Heart right ventricle (tissue), 16 donors: Measurements from ENCODE around the gene AQP7. TPM values are rescaled to one million over a fixed set of nuclear protein-coding genes. Genes with fewer than 3 reads are reported as not detected.
"Not testable (repeated sequence)": the region's sequence is repeated elsewhere in the genome, so short reads cannot be mapped to it uniquely, and the experiment has no call there.

Source experiments
- ATAC-seq, 8 donors: fragments of 200-7000 bp; cut with Tn5 transposase; one replicate each; pipeline ENCODE4 v1.9.1; 2020; ENCODE audit warnings: mild to moderate bottlenecking in 8 of 8, moderate library complexity in 8 of 8, moderate number of reproducible peaks in 1 of 8
- DNase-seq, 2 donors: peaks; one replicate each; pipeline ENCODE4 v3.0.0-alpha.2; 2020
- H3K27ac ChIP-seq, 10 donors: fragments of 200-600 bp; sonication (generic) in 2 of 10; one replicate each; pipeline versions ENCODE4 v1.5.0 to v1.8.0; 2020 to 2022; ENCODE audit warnings: mild to moderate bottlenecking in 3 of 10
- H3K27me3 ChIP-seq, 7 donors: fragments of 200-600 bp; one replicate each; pipeline ENCODE4 v1.8.0; 2021 to 2022; ENCODE audit warnings: mild to moderate bottlenecking in 2 of 7
- H3K36me3 ChIP-seq, 9 donors: fragments of 200-600 bp; sonication (generic) in 1 of 9; one replicate each; pipeline versions ENCODE4 v1.5.0 to v1.8.0; 2020 to 2022; ENCODE audit warnings: mild to moderate bottlenecking in 2 of 9
- H3K4me1 ChIP-seq, 9 donors: fragments of 200-600 bp; sonication (generic) in 1 of 9; one replicate each; pipeline versions ENCODE4 v1.5.0 to v1.8.0; 2020 to 2022; ENCODE audit warnings: mild to moderate bottlenecking in 4 of 9
- H3K4me3 ChIP-seq, 10 donors: fragments of 200-600 bp; sonication (generic) in 2 of 10; one replicate each; pipeline versions ENCODE4 v1.5.0 to v1.8.0; 2020 to 2022; ENCODE audit warnings: mild to moderate bottlenecking in 7 of 10, moderate library complexity in 2 of 10
- H3K9me3 ChIP-seq, 11 donors: fragments of 200-600 bp in 10 of 11; sonication (generic) in 2 of 11; one replicate each; pipeline versions ENCODE4 v1.5.0 to v1.8.0; 2013 to 2022; ENCODE audit warnings: mild to moderate bottlenecking in 2 of 11, control low read depth in 1 of 11, moderate library complexity in 1 of 11
- CTCF ChIP-seq, 9 donors: fragments of 200-600 bp; sonication (generic) in 2 of 9; IDR thresholded peaks; one replicate each; pipeline versions ENCODE4 v1.5.0 to v1.8.0; 2021 to 2022; ENCODE audit warnings: antibody characterized with exemption in 9 of 9, mild to moderate bottlenecking in 5 of 9, moderate library complexity in 1 of 9
- WGBS, 2 donors: extraction: QIAGEN DNeasy Blood & Tissue Kit; methylation state at CpG; one replicate each; pipeline ENCODE4 v1.1.7; 2013; ENCODE audit warnings: inconsistent platforms in 1 of 2; 5-methylcytosine and 5-hydroxymethylcytosine counted together
- intact Hi-C, 10 donors: fragments of 100-400 bp; cut with DNase I; formaldehyde crosslinking; loops; one replicate each; pipeline versions ENCODE4 v1.11.1 to v1.14.2; 2022
- polyA plus RNA-seq, 2 donors: library from polyadenylated mRNA; stranded (reverse); fragments of 200-250 nt; gene quantifications; one replicate each; pipeline ENCODE4 v1.2.3, GENCODE V29; 2013
- total RNA-seq, 10 donors: library from RNA; stranded (reverse); fragmentation: NEBNext Ultra II Directional in 3 of 10; extraction: Animal tissue kit (Norgen Biotek cat#: 25700) in 3 of 10; gene quantifications; one replicate each; pipeline versions ENCODE4 v1.2.1 to v1.2.4, GENCODE V29; 2021 to 2023
- donor health status: Arrhythmogenic right ventricular cardiomyopathy.
- donor health status: ischemic (EF 13 %, LVEDD 7.1; RV severe dilation, severe dysfunction).
- donor health status: healthy with polysubstance abuse.
- donor health status: DM: no; HTN: yes; CAD: no.
- donor health status: DM: no; HTN: no; CAD: no.
- donor health status: ischemic (EF 25% LVEDD 6.9; RV normal size, moderate dysfunction).
- donor health status: ischemic (EF 25% LVEDD 5.7; RV mildly dilated, moderate dysfunction).
- donor health status: healthy.
- donor health status: DM: yes; HTN: yes; CAD: no.
- donor health status: Ischemic cardiomyopathy.
- donor health status: ischemic (EF 35%, LVEDD 5.7; RV mildly dilated, moderate dysfunction).
- donor health status: nonischemic (EF 11% LVEDD 7.7; RV severe dilation, severe dysfunction).
- donor health status: DM: yes; HTN: yes; CAD: no.
- donor health status: PGD.
- donor health status: ischemic (EF 29% LVEDD 5.4; RV normal size, mild dysfunction).
- donor health status: nonischemic (EF 23%, LVEDD 6.1; RV moderate dilation, normal function).

The AQP7 gene
- total and polyA plus RNA-seq, 12 donors = 28.2 to 255 (median 133) TPM

DNA sequence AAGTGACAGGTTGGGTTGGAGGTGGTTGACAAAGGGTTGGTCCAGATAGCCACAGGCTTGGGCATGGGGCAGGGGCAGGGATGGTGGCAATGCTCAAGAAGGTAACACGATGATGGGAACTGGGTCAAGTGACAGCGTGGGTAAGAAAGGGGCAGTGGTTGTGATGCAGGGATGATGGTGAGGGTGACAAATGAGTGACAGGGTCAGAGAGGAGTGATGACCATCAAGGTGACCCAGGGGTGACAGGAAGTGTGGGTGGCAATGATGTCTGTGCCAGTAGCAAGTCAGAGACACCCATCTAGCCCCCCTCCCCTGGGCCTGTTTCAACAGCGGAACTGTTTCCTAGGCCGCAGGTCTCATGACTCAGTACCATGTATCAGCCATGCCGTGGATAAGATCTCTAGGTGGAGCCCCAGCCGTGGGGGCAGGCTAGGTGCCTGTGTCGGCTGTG lies 24.5 kb upstream of the AQP7 start:
- Histone ChIP-seq H3K4me1 (peaks cover 0 to 9% (median 0%) of the 10 kb centered on the region in 9 donors), H3K27ac (no peak overlapping the region), H3K36me3 (no peaks in the 10 kb centered on the region), H3K4me3 (no peak overlapping the region), H3K27me3 (no peaks in the 10 kb centered on the region), H3K9me3 (no peaks in the 10 kb centered on the region)
- ATAC-seq = peak in 1 of 8 donors; percentile 13
- intact Hi-C loops = no loop called here
- no peak for TF ChIP-seq CTCF (IDR thresholded peaks at IDR 0.05)
- DNase-seq = no peak
- WGBS, 2 donors = 83 to 90% methylated on average over 7 of the region's 7 CpGs

DNA sequence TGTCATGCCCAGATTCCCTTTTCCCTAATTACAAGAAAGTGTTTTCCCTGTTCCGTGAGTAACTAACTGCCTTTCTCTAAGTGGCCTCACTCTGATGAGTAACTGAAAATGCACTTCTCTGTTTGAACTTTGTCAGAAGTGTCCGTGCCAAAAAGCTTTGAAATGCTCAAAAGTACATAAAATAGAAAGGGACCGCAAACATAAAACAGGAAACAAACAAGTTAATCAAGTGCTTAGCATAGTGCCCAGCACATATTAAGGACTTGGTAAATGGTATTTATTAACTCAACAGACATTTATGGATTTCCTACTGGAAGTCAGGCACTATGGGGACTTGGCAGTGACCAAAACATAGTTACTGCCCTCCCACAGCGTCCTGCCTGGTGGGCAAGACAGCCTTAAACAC lies 22.8 kb upstream of the AQP7 start:
- 77 to 87% methylated on average over 4 of the region's 4 CpGs for WGBS, 2 donors
- H3K36me3 ChIP-seq = no peaks in the 10 kb centered on the region
- no peaks in the 10 kb centered on the region for H3K27me3 ChIP-seq
- H3K4me3 ChIP-seq = no peak overlapping the region
- no peaks in the 10 kb centered on the region for H3K4me1 ChIP-seq
- H3K27ac ChIP-seq = no peak overlapping the region
- TF ChIP-seq CTCF (IDR thresholded peaks at IDR 0.05) = no peak
- H3K9me3 ChIP-seq = no peaks in the 10 kb centered on the region
- no peak for DNase-seq
- ATAC-seq = no peak
- intact Hi-C loops = no loop called here

DNA sequence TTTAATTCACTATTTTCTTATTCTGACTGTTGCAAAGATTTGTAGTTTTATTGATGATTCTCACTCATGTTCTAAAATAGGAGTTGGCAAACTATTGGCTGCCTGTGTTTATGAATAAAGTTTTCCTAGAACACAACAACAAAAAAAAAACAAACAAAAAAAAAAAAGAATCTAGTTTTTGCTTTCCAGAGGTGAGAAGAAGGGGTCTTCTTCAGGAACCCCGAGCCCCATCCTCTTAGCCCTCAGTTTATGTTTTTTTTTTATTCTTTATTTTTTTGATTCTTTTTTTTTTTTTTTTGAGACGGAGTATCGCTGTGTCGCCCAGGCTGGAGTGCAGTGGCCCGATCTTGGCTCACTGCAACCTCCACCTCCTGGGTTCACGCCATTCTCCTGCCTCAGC lies 22.1 kb upstream of the AQP7 start:
- H3K27ac ChIP-seq, H3K4me3 ChIP-seq, H3K4me1 ChIP-seq, intact Hi-C loops, H3K9me3 ChIP-seq, DNase-seq, H3K36me3 ChIP-seq, ATAC-seq, H3K27me3 ChIP-seq: not testable (repeated sequence)
- WGBS, 2 donors = 92 to 96% methylated on average over 6 of the region's 6 CpGs

- H3K4me1 ChIP-seq, ATAC-seq, H3K9me3 ChIP-seq, H3K27me3 ChIP-seq, DNase-seq, H3K4me3 ChIP-seq, H3K36me3 ChIP-seq, intact Hi-C loops, H3K27ac ChIP-seq: not testable (repeated sequence)
- WGBS, 2 donors = 82 to 89% methylated on average over 6 to 7 of the region's 7 CpGs
These were observed 21.7 kb upstream of the AQP7 start for GRCh38 chr9:33424043-33424442.

DNA sequence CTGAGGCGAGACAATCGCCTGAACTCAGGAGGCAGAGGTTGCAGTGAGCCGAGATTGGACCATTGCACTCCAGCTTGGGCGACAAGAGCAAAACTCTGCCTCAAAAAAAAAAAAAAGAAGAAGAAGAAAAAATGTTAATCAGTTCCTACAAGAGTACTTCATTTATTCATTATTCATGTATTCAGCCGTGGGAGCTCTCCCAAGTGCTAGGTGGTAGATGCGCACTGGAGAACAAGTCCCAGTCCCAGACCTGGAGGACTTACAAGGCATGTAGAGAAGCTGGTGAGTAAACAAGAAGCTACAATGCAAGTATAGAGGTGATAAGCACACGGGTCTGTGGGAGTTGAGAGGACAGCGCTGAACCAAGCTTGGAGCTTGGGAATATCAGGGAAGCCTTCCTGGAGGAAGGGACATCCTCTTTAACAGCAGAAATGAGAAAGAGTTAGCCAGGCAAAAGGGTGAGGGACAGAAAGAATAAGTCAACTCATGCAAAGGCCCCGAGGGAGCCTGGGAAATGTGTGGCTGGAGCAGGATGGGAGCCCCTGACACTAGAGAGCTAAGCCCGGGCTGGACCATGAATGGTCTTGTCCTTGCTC lies 17.4 kb upstream of the AQP7 start:
- DNase-seq = no peak
- ATAC-seq = no peak
- Histone ChIP-seq H3K4me3 (no peak overlapping the region), H3K36me3 (no peaks in the 10 kb centered on the region), H3K4me1 (peaks cover 4 to 11% (median 8%) of the 10 kb centered on the region in 9 donors), H3K27me3 (no peaks in the 10 kb centered on the region), H3K27ac (no peak overlapping the region), H3K9me3 (no peaks in the 10 kb centered on the region)
- intact Hi-C loops = loop anchor here in 3 of 10 donors (5.0 kb wide), 2 partner anchors 48 to 133 kb away; no protein-coding TSS in a partner anchor
- WGBS, 2 donors = 73 to 77% methylated on average over 10 of the region's 10 CpGs
- TF ChIP-seq CTCF (IDR thresholded peaks at IDR 0.05) = no peak
